ENCODE results near the gene KSR1.

The KSR1 gene

GRCh38 chr17:27544350-27545131 is 88.3 kb downstream of the KSR1 start:
- no peak for TF ChIP-seq CEBPB (IDR thresholded peaks at IDR 0.05)

DNA sequence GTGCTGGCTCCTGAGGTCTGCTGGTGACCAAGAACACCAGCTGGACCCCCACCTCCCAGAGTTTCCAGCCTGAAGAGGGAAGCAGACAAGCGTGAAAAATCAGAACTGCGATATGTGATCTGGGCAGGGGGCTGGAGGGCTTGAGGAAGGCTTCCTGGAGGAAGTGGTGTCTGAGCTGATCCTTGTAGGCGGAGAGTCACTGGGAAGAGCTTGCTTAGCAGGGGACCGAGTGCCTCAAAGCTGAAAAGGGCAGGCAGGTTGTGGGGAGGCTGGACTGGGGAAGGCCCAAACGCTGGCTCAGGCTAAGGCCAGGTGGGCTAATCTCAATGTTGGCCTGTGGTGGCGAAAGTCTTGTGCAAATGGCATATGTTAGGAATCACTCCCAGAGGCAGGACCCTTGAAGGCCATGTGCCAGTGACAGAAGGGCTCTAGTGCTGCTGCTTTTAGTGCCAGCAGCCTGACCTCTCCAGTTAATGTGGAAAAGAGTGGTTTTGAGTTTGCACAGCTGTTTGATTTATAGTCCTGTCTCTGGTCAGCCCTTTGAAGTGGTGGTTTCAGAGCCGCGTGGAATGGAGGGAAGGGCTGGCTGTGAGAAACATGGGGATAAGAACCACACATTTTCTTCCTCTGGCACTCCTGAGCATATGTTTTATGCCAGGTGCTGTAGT is 89.4 kb downstream of the KSR1 start:
- TF ChIP-seq YY1 (IDR thresholded peaks at IDR 0.05; ENCODE audit: low read depth) = no peak
- no peak for TF ChIP-seq CREB1 (IDR thresholded peaks at IDR 0.05; ENCODE audit: low read depth)
- no peak for TF ChIP-seq USF1 (IDR thresholded peaks at IDR 0.05)
- TF ChIP-seq FOXM1 (IDR thresholded peaks at IDR 0.05; ENCODE audit: borderline replicate concordance, low read depth) = no peak
- TF ChIP-seq TAF1 (IDR thresholded peaks at IDR 0.05; ENCODE audit: low read depth) = no peak
- TF ChIP-seq, protein P1, sequence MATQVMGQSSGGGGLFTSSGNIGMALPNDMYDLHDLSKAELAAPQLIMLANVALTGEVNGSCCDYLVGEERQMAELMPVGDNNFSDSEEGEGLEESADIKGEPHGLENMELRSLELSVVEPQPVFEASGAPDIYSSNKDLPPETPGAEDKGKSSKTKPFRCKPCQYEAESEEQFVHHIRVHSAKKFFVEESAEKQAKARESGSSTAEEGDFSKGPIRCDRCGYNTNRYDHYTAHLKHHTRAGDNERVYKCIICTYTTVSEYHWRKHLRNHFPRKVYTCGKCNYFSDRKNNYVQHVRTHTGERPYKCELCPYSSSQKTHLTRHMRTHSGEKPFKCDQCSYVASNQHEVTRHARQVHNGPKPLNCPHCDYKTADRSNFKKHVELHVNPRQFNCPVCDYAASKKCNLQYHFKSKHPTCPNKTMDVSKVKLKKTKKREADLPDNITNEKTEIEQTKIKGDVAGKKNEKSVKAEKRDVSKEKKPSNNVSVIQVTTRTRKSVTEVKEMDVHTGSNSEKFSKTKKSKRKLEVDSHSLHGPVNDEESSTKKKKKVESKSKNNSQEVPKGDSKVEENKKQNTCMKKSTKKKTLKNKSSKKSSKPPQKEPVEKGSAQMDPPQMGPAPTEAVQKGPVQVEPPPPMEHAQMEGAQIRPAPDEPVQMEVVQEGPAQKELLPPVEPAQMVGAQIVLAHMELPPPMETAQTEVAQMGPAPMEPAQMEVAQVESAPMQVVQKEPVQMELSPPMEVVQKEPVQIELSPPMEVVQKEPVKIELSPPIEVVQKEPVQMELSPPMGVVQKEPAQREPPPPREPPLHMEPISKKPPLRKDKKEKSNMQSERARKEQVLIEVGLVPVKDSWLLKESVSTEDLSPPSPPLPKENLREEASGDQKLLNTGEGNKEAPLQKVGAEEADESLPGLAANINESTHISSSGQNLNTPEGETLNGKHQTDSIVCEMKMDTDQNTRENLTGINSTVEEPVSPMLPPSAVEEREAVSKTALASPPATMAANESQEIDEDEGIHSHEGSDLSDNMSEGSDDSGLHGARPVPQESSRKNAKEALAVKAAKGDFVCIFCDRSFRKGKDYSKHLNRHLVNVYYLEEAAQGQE (IDR thresholded peaks at IDR 0.05; ENCODE audit: low read depth) = no peak
- TF ChIP-seq EGR1 (IDR thresholded peaks at IDR 0.05) = no peak
- no peak for TF ChIP-seq RAD21 (IDR thresholded peaks at IDR 0.05; ENCODE audit: low read depth)
- TF ChIP-seq NFIC (IDR thresholded peaks at IDR 0.05) = no peak

DNA sequence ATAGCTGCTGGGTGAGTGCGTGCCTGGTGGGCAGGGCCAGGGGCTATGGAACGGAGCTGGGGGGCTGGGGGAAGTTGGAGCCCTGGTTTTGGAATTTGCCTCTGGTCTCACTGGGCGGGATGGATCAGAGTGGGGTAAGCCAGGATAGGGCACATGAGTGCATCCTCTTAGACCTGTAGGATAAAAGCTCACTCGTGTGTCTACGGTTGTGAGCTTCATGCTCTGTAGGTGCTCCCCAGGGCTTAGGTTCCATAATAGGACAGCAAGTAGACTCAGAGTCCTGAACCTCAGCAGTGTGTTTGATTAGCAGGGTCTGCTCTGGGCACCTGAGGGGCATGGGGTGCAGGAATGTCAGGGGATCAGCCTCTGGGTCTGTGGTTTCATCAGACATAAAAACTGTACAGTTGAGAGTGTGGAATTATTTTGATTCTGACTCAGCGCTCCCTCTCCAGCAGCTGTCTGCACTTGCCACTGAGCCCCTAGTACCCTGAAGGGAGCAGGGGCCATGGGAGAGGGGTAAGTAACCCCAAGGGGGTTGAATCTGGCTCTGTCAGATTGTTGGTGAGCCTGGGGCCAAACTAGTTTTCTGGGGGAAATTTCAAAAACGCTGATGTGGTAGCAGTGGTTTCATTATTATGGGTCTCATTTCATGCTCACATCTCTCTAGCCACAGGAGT is 90.5 kb downstream of the KSR1 start:
- TF ChIP-seq TEAD4 (IDR thresholded peaks at IDR 0.05) = no peak

DNA sequence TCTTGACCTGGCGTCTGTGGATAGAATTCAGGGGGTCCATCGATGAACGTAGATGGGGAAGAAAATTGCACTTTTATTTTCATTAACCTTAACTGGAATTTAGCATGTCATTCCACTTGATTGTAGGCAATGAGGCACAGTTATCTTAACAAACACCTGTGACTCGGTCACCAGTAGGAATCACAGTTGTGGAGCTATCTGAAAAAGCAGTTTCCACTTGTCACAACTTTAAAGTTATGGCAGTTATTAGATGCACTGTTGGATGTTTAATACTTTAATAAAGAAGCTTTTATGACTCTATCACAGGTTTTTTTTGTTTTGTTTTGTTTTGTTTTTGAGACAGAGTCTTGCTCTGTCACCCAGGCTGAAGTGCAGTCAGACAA is 91.0 kb downstream of the KSR1 start:
- TF ChIP-seq EP300 (IDR thresholded peaks at IDR 0.05; ENCODE audit: borderline replicate concordance) (no peak), TEAD4 (IDR thresholded peaks at IDR 0.05) (no peak), NFIC (IDR thresholded peaks at IDR 0.05) (no peak), USF1 (IDR thresholded peaks at IDR 0.05) (no peak), RAD21 (IDR thresholded peaks at IDR 0.05; ENCODE audit: low read depth) (no peak), TAF1 (IDR thresholded peaks at IDR 0.05; ENCODE audit: low read depth) (no peak), YY1 (IDR thresholded peaks at IDR 0.05; ENCODE audit: low read depth) (no peak), CEBPB (IDR thresholded peaks at IDR 0.05) (no peak), EGR1 (IDR thresholded peaks at IDR 0.05) (no peak), TCF12 (IDR thresholded peaks at IDR 0.05; ENCODE audit: low read depth) (no peak), FOXM1 (IDR thresholded peaks at IDR 0.05; ENCODE audit: borderline replicate concordance, low read depth) (no peak), CREB1 (IDR thresholded peaks at IDR 0.05; ENCODE audit: low read depth) (no peak)
- TF ChIP-seq, protein P1 (IDR thresholded peaks at IDR 0.05; ENCODE audit: low read depth) = no peak
- TF ChIP-seq, protein P2, sequence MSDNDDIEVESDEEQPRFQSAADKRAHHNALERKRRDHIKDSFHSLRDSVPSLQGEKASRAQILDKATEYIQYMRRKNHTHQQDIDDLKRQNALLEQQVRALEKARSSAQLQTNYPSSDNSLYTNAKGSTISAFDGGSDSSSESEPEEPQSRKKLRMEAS (IDR thresholded peaks at IDR 0.05) = no peak

GRCh38 chr17:27548369-27548768 is 92.1 kb downstream of the KSR1 start:
- TF ChIP-seq NFIC (IDR thresholded peaks at IDR 0.05) (no peak), FOXM1 (IDR thresholded peaks at IDR 0.05; ENCODE audit: borderline replicate concordance, low read depth) (no peak), RAD21 (IDR thresholded peaks at IDR 0.05; ENCODE audit: low read depth) (no peak), ZBTB7A (IDR thresholded peaks at IDR 0.05; ENCODE audit: low read depth) (no peak), TAF1 (IDR thresholded peaks at IDR 0.05; ENCODE audit: low read depth) (no peak), TEAD4 (IDR thresholded peaks at IDR 0.05) (no peak)
- TF ChIP-seq, protein P1 (IDR thresholded peaks at IDR 0.05; ENCODE audit: low read depth) = no peak
- TF ChIP-seq, protein P2 (IDR thresholded peaks at IDR 0.05) = no peak
